ENCODE data around the gene TTC28.
"Not testable (repeated sequence)": the region's sequence is repeated elsewhere in the genome, so short reads cannot be mapped to it uniquely, and the experiment has no call there.

TTC28 gene

GRCh38 chr22:28097627-28098026 lies 582.0 kb downstream of the TTC28 start:
- DNase-seq (ENCODE audit: low read depth): no peak

- DNase-seq (ENCODE audit: low read depth): no peak
Observed at GRCh38 chr22:28096161-28096560, 583.5 kb downstream of the TTC28 start.

GRCh38 chr22:28095316-28096095 lies 584.1 kb downstream of the TTC28 start:
- no peak for DNase-seq (ENCODE audit: low read depth)

GRCh38 chr22:28094771-28095170 lies 584.9 kb downstream of the TTC28 start:
- no peak for DNase-seq (ENCODE audit: low read depth)

- no peak for DNase-seq (ENCODE audit: low read depth)
Observed at GRCh38 chr22:28093711-28094110, 585.9 kb downstream of the TTC28 start.

GRCh38 chr22:28091486-28091885 lies 588.2 kb downstream of the TTC28 start:
- DNase-seq (ENCODE audit: low read depth): no peak

GRCh38 chr22:28089541-28089940 lies 590.1 kb downstream of the TTC28 start:
- DNase-seq (ENCODE audit: low read depth): not testable (repeated sequence)

GRCh38 chr22:28077166-28077565 lies 602.5 kb downstream of the TTC28 start:
- no peak for DNase-seq (ENCODE audit: low read depth)

- peak; percentile 80 for DNase-seq (ENCODE audit: low read depth)
Observed at GRCh38 chr22:28075358-28075981, 604.2 kb downstream of the TTC28 start.

- DNase-seq (ENCODE audit: low read depth): no peak
Observed at GRCh38 chr22:28074526-28074925, 605.1 kb downstream of the TTC28 start.

GRCh38 chr22:28072066-28072465 lies 607.6 kb downstream of the TTC28 start:
- DNase-seq (ENCODE audit: low read depth): no peak

GRCh38 chr22:28068826-28069225 lies 610.8 kb downstream of the TTC28 start:
- DNase-seq (ENCODE audit: low read depth): no peak

GRCh38 chr22:28064920-28065319 lies 614.7 kb downstream of the TTC28 start:
- DNase-seq (ENCODE audit: low read depth): no peak

GRCh38 chr22:28063656-28064055 lies 616.0 kb downstream of the TTC28 start:
- no peak for DNase-seq (ENCODE audit: low read depth)

GRCh38 chr22:28060594-28060993 lies 619.0 kb downstream of the TTC28 start:
- not testable (repeated sequence) for DNase-seq (ENCODE audit: low read depth)

GRCh38 chr22:28058036-28058435 lies 621.6 kb downstream of the TTC28 start:
- DNase-seq (ENCODE audit: low read depth): no peak

- no peak for DNase-seq (ENCODE audit: low read depth)
Observed at GRCh38 chr22:28054819-28055208, 624.8 kb downstream of the TTC28 start.

- DNase-seq (ENCODE audit: low read depth): no peak
Observed at GRCh38 chr22:28053896-28054818, 625.5 kb downstream of the TTC28 start.

- DNase-seq (ENCODE audit: low read depth): no peak
Observed at GRCh38 chr22:28052825-28053269, 626.8 kb downstream of the TTC28 start.

GRCh38 chr22:28051787-28052356 lies 627.8 kb downstream of the TTC28 start:
- DNase-seq (ENCODE audit: low read depth): peak; percentile 31

- DNase-seq (ENCODE audit: low read depth): no peak
Observed at GRCh38 chr22:28051091-28051786, 628.4 kb downstream of the TTC28 start.

- DNase-seq (ENCODE audit: low read depth): no peak
Observed at GRCh38 chr22:28048529-28048928, 631.1 kb downstream of the TTC28 start.
